Measurements from ENCODE around the gene BIK. TPM values are rescaled to one million over a fixed set of nuclear protein-coding genes. Genes with fewer than 3 reads are reported as not detected.

BIK gene
- polyA plus RNA-seq, 1 experiment, result 0.09 TPM

DNA sequence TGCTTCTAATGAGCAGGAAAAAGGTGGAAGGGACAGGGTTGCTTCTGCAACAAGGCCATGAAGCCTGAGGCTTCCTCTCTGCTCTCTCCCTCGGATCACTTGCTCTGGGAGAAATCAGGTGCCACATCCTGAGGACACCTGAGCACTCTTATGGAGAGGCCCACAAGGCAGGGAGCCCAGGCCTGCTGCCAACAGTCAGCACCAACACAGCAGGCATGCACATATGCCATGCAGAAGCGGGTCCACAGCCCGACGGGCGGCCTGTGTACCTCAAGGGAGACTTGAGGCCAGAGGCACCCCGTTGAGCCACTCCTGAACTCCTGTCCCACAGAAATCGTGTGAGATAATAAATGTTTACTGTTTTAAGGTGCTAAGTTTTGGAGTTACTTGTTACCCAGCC is 66.9 kb downstream of the BIK start:
- TF ChIP-seq, protein P1, sequence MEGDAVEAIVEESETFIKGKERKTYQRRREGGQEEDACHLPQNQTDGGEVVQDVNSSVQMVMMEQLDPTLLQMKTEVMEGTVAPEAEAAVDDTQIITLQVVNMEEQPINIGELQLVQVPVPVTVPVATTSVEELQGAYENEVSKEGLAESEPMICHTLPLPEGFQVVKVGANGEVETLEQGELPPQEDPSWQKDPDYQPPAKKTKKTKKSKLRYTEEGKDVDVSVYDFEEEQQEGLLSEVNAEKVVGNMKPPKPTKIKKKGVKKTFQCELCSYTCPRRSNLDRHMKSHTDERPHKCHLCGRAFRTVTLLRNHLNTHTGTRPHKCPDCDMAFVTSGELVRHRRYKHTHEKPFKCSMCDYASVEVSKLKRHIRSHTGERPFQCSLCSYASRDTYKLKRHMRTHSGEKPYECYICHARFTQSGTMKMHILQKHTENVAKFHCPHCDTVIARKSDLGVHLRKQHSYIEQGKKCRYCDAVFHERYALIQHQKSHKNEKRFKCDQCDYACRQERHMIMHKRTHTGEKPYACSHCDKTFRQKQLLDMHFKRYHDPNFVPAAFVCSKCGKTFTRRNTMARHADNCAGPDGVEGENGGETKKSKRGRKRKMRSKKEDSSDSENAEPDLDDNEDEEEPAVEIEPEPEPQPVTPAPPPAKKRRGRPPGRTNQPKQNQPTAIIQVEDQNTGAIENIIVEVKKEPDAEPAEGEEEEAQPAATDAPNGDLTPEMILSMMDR (IDR thresholded peaks at IDR 0.05; ENCODE audit: insufficient read depth, low read depth, low read length), result no peak
- Histone ChIP-seq H3K36me3 (ENCODE audit: control insufficient read depth, insufficient read depth, low read length) (peaks cover 27% of the 10 kb centered on the region), H3K4me3 (ENCODE audit: low read depth, low read length) (no peak overlapping the region), H3K27me3 (ENCODE audit: control insufficient read depth, insufficient read depth, low read length) (no peaks in the 10 kb centered on the region)
- POLR2A ChIA-PET, result no interaction called here
- DNase-seq (ENCODE audit: low read depth), result no peak
- CTCF ChIA-PET, result no interaction called here

Other genes starting within 250 kb of the BIK start
- 64.4 and 86.3 TPM in 2 replicates for gene PACSIN2, start 95.6 kb upstream of the BIK start, polyA plus RNA-seq (2011; rRNA removed)
- gene TTLL1, start 21.4 kb upstream of the BIK start, polyA plus RNA-seq (2011; rRNA removed), result 19.2 and 22.1 TPM in 2 replicates
- gene MCAT, start 32.6 kb downstream of the BIK start, polyA plus RNA-seq (2011; rRNA removed), result 12.5 and 19.4 TPM in 2 replicates
- gene TSPO, start 40.8 kb downstream of the BIK start, polyA plus RNA-seq (2011; rRNA removed), result 250 and 313 TPM in 2 replicates
- 7.5 and 12.6 TPM in 2 replicates for gene TTLL12, start 76.4 kb downstream of the BIK start, polyA plus RNA-seq (2011; rRNA removed)
- gene SCUBE1, start 232.6 kb downstream of the BIK start, polyA plus RNA-seq (2011; rRNA removed), result not detected in 2 replicates